WERI-Rb-1 (cell line): ENCODE results near the gene DOK5.

Experiments
- DNase-seq: peaks from one replicate; pipeline ENCODE4 v3.0.0-alpha.2; 2020
- H3K27ac ChIP-seq: fragments of 250-450 bp; sonication (Bioruptor Pico); 2 replicates; pipeline ENCODE4 v1.5.1; 2020; ENCODE audit warnings: mild to moderate bottlenecking, moderate library complexity
- H3K27me3 ChIP-seq: fragments of 250-450 bp; sonication (Bioruptor Pico); 2 replicates; pipeline ENCODE4 v1.5.1; 2021; ENCODE audit warnings: mild to moderate bottlenecking, low read depth, moderate library complexity; ENCODE audit not compliant: insufficient read depth, severe bottlenecking
- H3K36me3 ChIP-seq: fragments of 250-450 bp; sonication (Bioruptor Pico); 2 replicates; pipeline ENCODE4 v1.5.1; 2020; ENCODE audit warnings: mild to moderate bottlenecking, moderate library complexity
- H3K4me3 ChIP-seq: 2 replicates; pipeline ENCODE4 v1.5.1; 2011; ENCODE audit warnings: low read depth, mild to moderate bottlenecking, control low read depth, low read length
- H3K9me3 ChIP-seq: fragments of 250-450 bp; sonication (Bioruptor Pico); 2 replicates; pipeline ENCODE4 v1.5.1; 2021; ENCODE audit warnings: mild to moderate bottlenecking, moderate library complexity; ENCODE audit not compliant: severe bottlenecking
- CTCF ChIP-seq: IDR thresholded peaks from 2 replicates; pipeline ENCODE4 v1.5.1; 2011; ENCODE audit warnings: low read depth, mild to moderate bottlenecking, control low read depth, inconsistent platforms, low read length

The DOK5 gene

GRCh38 chr20:54680872-54681619, 205.7 kb downstream of the DOK5 start:
- H3K9me3 ChIP-seq, result no peaks in the 10 kb centered on the region
- peak; percentile 7 for DNase-seq
- peaks cover 50% of the 10 kb centered on the region for H3K27me3 ChIP-seq
- no peak overlapping the region for H3K4me3 ChIP-seq
- TF ChIP-seq CTCF, result peak; percentile 34; the same call in 1 of the 2 replicates
- no peaks in the 10 kb centered on the region for H3K36me3 ChIP-seq
- no peak overlapping the region for H3K27ac ChIP-seq

DNA sequence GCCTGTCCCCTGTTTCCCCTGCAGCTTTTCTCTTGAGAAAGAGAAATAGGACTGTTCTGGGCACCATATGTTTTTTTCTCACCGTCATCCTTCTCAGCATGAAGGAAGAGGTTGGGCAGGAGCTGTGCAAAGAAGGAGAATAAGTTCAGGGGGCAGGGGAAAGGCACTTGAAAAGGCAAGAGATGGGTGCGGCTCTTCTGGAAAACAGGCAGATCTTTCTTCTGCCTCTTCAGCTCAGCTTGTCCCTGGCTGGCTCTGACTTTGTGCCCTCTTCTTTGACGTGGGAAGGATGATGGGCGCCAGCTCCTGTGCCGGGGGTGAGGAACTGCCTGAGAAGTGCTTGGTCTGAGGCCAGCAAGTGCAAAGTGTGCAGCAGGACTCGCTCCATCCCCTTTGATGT, 206.5 kb downstream of the DOK5 start:
- no peaks in the 10 kb centered on the region for H3K9me3 ChIP-seq
- no peak for DNase-seq
- H3K27ac ChIP-seq, result no peak overlapping the region
- peaks cover 50% of the 10 kb centered on the region for H3K27me3 ChIP-seq
- H3K4me3 ChIP-seq, result no peak overlapping the region
- no peak for TF ChIP-seq CTCF
- H3K36me3 ChIP-seq, result no peaks in the 10 kb centered on the region

DNA sequence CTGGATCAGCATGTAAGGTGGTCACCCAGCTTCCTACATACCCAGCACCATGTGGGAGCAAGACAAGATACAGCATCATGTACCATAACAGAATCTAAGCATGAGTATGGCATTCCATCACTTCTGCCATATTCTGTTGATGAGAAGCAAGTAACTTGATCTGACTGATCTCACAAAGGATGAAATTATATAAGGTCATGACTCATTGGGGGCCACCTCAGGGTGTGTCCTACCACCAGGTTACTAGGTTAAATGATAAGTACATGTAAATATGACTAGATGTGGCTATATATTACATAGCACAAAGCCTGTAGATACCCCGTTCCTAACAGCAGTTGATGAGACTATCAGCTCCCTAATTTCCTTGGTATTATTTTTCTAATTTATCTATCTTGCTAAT, 213.1 kb downstream of the DOK5 start:
- no peak for DNase-seq
- Histone ChIP-seq H3K9me3 (no peaks in the 10 kb centered on the region), H3K4me3 (no peak overlapping the region), H3K36me3 (no peaks in the 10 kb centered on the region), H3K27ac (no peak overlapping the region), H3K27me3 (peaks cover 46% of the 10 kb centered on the region)
- TF ChIP-seq CTCF, result no peak

DNA sequence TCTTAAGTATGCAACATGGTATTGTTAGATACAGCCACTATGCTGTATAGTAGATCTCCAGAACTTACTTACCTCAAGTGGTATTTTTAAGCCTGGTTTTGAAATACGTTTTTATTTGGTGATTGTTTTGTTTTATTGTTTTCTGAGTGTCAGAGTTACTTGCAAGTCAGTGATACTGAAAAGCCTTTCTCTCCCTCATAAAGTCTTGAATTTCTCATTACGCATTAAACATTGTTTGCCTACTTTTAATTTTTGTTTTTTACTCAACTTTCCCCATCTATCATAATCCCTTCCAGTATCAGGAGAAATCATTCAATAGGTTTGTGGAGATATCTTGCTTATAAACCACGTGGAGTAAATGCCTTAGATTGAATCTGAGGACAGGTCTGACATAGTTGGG, 214.9 kb downstream of the DOK5 start:
- H3K9me3 ChIP-seq, result no peaks in the 10 kb centered on the region
- H3K36me3 ChIP-seq, result no peaks in the 10 kb centered on the region
- H3K27ac ChIP-seq, result no peak overlapping the region
- DNase-seq, result no peak
- TF ChIP-seq CTCF, result no peak
- peaks cover 28% of the 10 kb centered on the region for H3K27me3 ChIP-seq
- no peak overlapping the region for H3K4me3 ChIP-seq

DNA sequence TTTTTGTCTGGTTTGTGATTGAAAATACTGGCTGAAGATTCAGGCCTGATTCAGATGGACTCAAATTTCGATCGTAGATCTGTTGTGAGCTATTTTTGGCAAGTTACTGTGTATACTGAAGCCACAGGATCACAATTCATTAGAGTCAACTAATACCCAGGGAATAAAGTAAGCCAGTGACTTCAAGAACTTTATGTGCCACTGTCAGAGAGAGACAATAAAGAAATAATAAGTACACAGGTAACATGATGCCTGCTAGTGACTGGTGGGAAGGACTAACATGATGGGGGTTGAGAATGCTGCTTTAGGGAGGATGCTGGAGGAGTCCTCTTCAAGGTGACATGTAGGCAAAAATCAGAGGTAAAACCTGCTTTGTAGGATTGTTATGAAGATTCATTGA, 215.9 kb downstream of the DOK5 start:
- H3K27ac ChIP-seq, result no peak overlapping the region
- peaks cover 33% of the 10 kb centered on the region for H3K27me3 ChIP-seq
- no peak for TF ChIP-seq CTCF
- no peak for DNase-seq
- H3K9me3 ChIP-seq, result no peaks in the 10 kb centered on the region
- H3K4me3 ChIP-seq, result no peak overlapping the region
- no peaks in the 10 kb centered on the region for H3K36me3 ChIP-seq
